Fibroblast of mammary gland (primary cell): ENCODE measurements around the gene ZNF511.

Experiments
- DNase-seq: peaks from one replicate; pipeline ENCODE4 v3.0.0-alpha.2; 2010; ENCODE audit warnings: low read depth
- H3K4me3 ChIP-seq: 2 replicates; pipeline ENCODE4 v1.5.1; 2011; ENCODE audit warnings: low read depth, mild to moderate bottlenecking, low read length, moderate library complexity; ENCODE audit not compliant: control insufficient read depth
- TF ChIP-seq, protein P1 (sequence below): conservative IDR thresholded peaks from 2 replicates; pipeline ENCODE4 v1.5.1; 2011; ENCODE audit warnings: low read depth, low read length, inconsistent platforms; ENCODE audit not compliant: control insufficient read depth, insufficient read depth

Gene ZNF511

DNA sequence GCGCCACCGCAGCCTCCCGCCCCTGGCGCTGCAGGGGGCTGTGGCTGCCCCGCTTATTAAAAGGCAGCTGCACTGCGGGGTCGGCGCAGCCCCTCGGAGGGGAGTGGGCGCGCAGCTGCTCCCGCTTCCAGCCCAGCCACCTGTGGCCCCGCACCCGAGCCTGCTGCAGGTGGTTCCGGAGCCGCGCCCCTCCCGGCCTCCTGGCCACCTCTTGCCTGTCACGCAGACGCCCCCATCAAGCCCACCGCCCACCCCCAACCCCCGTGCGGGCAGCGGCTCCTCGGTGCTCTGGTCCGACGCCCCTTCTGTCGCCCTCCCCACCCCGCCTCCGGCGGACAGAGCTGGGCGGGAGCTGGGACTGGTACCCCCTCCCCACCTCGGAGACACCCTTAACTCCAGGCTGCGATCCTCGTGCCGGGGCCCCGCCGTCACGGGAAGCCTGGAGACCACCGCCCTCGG is 27.4 kb downstream of the ZNF511 start:
- DNase-seq = no peak
- no peak overlapping the region for H3K4me3 ChIP-seq
- TF ChIP-seq, protein P1, sequence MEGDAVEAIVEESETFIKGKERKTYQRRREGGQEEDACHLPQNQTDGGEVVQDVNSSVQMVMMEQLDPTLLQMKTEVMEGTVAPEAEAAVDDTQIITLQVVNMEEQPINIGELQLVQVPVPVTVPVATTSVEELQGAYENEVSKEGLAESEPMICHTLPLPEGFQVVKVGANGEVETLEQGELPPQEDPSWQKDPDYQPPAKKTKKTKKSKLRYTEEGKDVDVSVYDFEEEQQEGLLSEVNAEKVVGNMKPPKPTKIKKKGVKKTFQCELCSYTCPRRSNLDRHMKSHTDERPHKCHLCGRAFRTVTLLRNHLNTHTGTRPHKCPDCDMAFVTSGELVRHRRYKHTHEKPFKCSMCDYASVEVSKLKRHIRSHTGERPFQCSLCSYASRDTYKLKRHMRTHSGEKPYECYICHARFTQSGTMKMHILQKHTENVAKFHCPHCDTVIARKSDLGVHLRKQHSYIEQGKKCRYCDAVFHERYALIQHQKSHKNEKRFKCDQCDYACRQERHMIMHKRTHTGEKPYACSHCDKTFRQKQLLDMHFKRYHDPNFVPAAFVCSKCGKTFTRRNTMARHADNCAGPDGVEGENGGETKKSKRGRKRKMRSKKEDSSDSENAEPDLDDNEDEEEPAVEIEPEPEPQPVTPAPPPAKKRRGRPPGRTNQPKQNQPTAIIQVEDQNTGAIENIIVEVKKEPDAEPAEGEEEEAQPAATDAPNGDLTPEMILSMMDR = no peak

DNA sequence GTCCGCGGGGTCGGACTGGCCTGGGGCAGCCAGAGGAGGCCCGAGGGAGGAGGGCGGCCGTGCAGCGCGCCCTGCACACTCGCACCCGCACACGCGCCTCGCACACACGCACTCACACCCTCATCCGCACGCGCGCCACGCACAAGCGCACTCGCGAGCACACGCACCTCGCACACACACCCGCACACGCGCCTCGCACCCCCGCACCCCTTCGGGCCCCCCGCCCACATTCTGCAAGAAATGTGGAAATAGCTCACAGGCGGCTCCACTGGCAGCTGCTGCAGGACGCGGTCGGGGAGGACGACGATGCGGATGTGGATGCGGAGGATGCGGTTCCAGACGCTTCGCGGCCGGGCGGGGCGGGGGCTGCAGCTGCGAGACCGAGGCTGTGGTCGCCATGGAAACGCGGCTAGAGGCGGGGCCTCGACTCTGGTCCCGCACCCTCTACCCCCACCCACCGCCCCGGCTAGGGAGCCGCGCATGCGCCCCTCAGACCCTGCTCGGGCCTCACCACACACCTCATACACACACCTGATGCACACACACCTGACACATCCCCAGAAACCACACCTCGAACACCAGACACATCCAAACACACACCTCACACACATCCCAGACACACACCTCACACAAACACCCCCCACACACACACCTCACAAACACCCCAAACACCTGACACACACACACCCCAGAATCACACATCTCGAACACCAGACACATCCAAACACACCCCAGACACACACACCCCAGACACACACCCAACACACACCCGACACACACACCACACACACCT is 28.1 kb downstream of the ZNF511 start, which contains the start of gene CALY:
Gene CALY, minus strand, starts transcription at position 320 of the 793 bp plus-strand sequence. CDS start 7,907 bp downstream, outside the sequence.
- TF ChIP-seq, protein P1 = no peak
- DNase-seq = no peak
- H3K4me3 ChIP-seq = no peak within 1 kb of the TSS

DNA sequence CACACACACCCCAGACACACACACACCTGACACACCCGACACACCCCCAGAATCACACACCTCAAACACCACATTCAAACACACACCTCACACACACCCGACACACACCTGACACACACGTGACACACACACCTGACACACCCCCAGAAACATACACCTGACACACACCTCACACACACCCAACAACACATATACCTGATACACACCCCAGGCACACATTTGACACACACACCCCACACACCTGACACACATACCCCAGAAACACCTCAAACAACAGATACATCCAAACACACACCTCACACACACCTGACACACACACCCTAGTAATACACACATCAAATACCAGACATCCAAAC is 28.6 kb downstream of the ZNF511 start:
- TF ChIP-seq, protein P1 = no peak
- DNase-seq = no peak
- H3K4me3 ChIP-seq = no peak overlapping the region

DNA sequence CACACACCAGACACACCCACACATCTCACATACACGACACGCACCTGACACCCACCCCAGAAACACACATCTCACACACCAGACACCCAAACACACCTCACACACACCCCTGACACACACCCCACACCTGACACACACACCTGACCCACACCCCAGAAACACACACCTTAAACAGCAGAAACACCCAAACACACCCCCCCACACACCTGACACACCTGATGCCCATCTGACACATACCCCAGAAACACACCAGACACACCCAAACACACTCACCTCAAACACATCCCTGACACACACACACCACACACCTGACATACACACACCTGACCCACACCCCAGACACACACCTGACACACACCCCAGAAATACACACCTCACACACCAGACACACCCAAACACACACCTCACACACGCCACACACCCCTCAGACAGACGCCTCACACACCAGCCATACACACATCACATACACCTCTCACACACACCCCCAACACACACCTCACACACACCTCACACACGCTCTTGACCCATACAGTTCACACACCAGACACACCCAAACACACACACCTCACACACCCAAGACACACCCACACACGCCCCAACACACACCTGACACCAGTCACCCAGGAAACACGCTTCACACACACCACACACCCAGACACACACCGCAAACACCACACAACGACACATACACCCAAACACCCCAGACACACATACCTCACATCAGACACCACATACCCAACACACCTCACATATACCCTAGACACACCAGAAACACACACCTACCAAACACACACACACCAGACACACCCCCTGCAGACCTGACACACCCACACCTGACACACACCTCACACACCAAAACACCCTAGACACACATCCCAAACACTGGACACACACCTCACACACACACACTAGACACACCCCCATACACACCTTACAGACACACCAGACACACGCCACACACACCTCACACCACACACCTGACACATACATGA is 29.7 kb downstream of the ZNF511 start:
- DNase-seq = no peak
- no peak overlapping the region for H3K4me3 ChIP-seq
- TF ChIP-seq, protein P1 = no peak

DNA sequence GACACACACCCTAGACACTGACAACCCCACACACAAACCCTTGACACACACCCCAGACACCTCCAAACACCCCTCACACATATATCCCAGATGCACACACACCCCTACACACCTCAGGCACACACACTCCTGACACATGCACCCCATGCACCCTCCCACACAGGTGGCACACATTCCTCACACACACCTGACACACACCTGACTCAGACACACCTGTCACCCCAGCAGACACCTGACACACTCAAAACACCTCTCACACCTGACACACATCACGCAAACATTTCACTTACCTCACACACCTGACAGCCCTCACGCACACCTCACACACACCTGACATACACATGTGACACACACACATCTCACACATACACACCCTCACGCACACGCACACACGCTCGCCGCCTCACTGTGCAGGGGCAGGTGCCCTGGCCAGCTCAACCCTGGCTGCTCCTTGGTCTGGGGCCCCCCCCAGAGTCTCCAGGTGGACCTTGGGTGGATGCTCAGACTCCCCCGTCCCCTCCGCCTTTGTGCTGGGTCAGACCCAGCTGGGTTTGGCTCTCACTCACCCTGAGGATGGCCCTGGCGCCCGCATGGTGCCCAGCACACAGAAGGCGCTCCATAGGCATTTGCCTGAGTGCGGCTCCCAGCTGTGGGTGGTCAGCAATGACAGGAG is 31.1 kb downstream of the ZNF511 start:
- DNase-seq = no peak
- TF ChIP-seq, protein P1 = no peak

DNA sequence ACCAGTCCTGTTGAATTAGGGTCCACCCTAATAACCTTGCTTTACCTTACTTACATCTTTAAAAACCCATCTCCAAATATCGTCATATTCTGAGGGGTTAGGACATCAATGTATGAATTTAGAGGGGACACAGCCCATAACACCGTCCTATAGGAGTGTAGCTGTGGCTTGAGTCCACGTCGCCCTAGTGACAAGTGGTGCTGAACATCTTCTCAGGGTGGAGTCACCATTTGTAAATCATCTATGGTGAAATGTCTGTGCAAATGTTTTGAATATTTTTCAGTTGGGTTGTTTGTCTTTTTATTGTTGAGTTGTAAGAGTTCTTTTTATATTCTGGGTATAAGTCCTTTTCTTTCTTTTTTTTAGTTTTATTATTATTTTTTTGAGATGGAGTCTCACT is 33.3 kb downstream of the ZNF511 start:
- DNase-seq = no peak
- TF ChIP-seq, protein P1 = no peak
- H3K4me3 ChIP-seq = no peak overlapping the region

More for the DNA sequence above, 31.1 kb downstream of the ZNF511 start:
- H3K4me3 ChIP-seq = no peak overlapping the region
